Activated CD8-positive, alpha-beta memory T cell treated with anti-CD3 and anti-CD28 coated beads, Interleukin-2, amount 50 U/mL, for 4 hours (primary cell): ENCODE data around the gene GDPD3.
A peak's percentile ranks its signal among the peaks of the same experiment; 100 is the strongest.
"Not testable (repeated sequence)": the region's sequence is repeated elsewhere in the genome, so short reads cannot be mapped to it uniquely, and the experiment has no call there.

Experiments used
- DNase-seq: peaks from one replicate; pipeline ENCODE4 v3.0.0-alpha.2; 2020

GDPD3 gene

GRCh38 chr16:30113031-30113710 lies at the start of gene GDPD3:
Gene GDPD3, minus strand, starts transcription at chr16:30113537. Its CDS starts 59 bp downstream, at chr16:30113478.
- DNase-seq = no peak

GRCh38 chr16:30157214-30157613 lies 43.9 kb upstream of the GDPD3 start:
- no peak for DNase-seq

- no peak for DNase-seq
Observed at GRCh38 chr16:30155188-30155587, 41.9 kb upstream of the GDPD3 start.

- no peak for DNase-seq
Observed at GRCh38 chr16:30152517-30152916, 39.2 kb upstream of the GDPD3 start.

- no peak for DNase-seq
Observed at GRCh38 chr16:30151091-30151490, 37.8 kb upstream of the GDPD3 start.

- DNase-seq = no peak
Observed at GRCh38 chr16:30149250-30149930, 36.1 kb upstream of the GDPD3 start.

- DNase-seq = no peak
Observed at GRCh38 chr16:30147843-30148510, 34.6 kb upstream of the GDPD3 start.

GRCh38 chr16:30145657-30146056 lies 32.3 kb upstream of the GDPD3 start:
- DNase-seq = no peak

- DNase-seq = no peak
Observed at GRCh38 chr16:30144917-30145316, 31.6 kb upstream of the GDPD3 start.

- DNase-seq = no peak
Observed at GRCh38 chr16:30144017-30144416, 30.7 kb upstream of the GDPD3 start.

- no peak for DNase-seq
Observed at GRCh38 chr16:30143347-30143702, 30.0 kb upstream of the GDPD3 start.

GRCh38 chr16:30142672-30143346 lies 29.5 kb upstream of the GDPD3 start:
- DNase-seq = peak; percentile 25

GRCh38 chr16:30141750-30142149 lies 28.4 kb upstream of the GDPD3 start:
- no peak for DNase-seq

GRCh38 chr16:30139583-30140481 lies 26.5 kb upstream of the GDPD3 start:
- no peak for DNase-seq

GRCh38 chr16:30137897-30138296 lies 24.6 kb upstream of the GDPD3 start:
- DNase-seq = no peak

GRCh38 chr16:30136971-30137605 lies 23.8 kb upstream of the GDPD3 start:
- no peak for DNase-seq

- DNase-seq = no peak
Observed at GRCh38 chr16:30132591-30132990, 19.3 kb upstream of the GDPD3 start.

- no peak for DNase-seq
Observed at GRCh38 chr16:30131869-30132475, 18.6 kb upstream of the GDPD3 start.

- no peak for DNase-seq
Observed at GRCh38 chr16:30127993-30128392, 14.7 kb upstream of the GDPD3 start.

GRCh38 chr16:30125690-30126089 lies 12.4 kb upstream of the GDPD3 start:
- not testable (repeated sequence) for DNase-seq

- no peak for DNase-seq
Observed at GRCh38 chr16:30124985-30125379, 11.6 kb upstream of the GDPD3 start.
